ENCODE data around the gene MAD2L1. TPM values are rescaled to one million over a fixed set of nuclear protein-coding genes. Genes with fewer than 3 reads are reported as not detected.

The MAD2L1 gene
- total and polyA plus RNA-seq, 5 experiments from 2014 or later, result 8.7 to 19.2 (median 11.7) TPM

GRCh38 chr4:120053911-120054310, 12.7 kb downstream of the MAD2L1 start:
- no peaks in the 10 kb centered on the region for H3K27me3 Mint-ChIP-seq
- no peak overlapping the region for H3K27ac Mint-ChIP-seq
- H3K4me3 Mint-ChIP-seq, result no peak overlapping the region
- H3K36me3 Mint-ChIP-seq, result peaks cover 0 to 12% (median 0%) of the 10 kb centered on the region in 3 donors
- no peaks in the 10 kb centered on the region for H3K9me3 Mint-ChIP-seq
- peaks cover 2 to 5% (median 3%) of the 10 kb centered on the region in 4 donors for H3K4me1 Mint-ChIP-seq
- DNase-seq, result no peak
- ATAC-seq, result no peak
- POLR2A ChIA-PET, result no interaction called here

DNA sequence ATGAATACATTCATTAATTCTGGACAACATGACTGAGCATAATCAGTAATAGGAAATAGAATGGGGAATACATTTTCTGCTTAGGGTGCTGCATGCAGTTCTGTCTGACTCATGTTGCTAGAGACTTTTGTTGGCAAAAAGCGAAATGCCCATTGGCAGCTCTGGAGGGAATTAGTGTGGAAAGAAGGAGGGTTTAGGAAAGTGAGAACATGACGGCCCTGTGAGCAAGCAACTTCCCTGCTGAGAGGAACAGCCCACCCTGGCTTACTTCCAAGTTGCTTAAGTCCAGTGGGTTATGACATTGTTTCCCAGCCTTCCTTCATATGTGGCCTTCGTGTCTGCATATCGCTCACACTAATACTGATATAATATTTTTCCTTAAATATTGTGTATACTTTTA, 13.8 kb downstream of the MAD2L1 start:
- no peaks in the 10 kb centered on the region for H3K9me3 Mint-ChIP-seq
- no peak overlapping the region for H3K4me3 Mint-ChIP-seq
- ATAC-seq, result no peak
- H3K36me3 Mint-ChIP-seq, result peaks cover 0 to 2% (median 0%) of the 10 kb centered on the region in 3 donors
- no peaks in the 10 kb centered on the region for H3K27me3 Mint-ChIP-seq
- POLR2A ChIA-PET, result no interaction called here
- no peak for DNase-seq
- no peak overlapping the region for H3K27ac Mint-ChIP-seq
- peaks cover 2 to 5% (median 3%) of the 10 kb centered on the region in 4 donors for H3K4me1 Mint-ChIP-seq

GRCh38 chr4:120051253-120051652, 15.4 kb downstream of the MAD2L1 start:
- H3K36me3 Mint-ChIP-seq, result peaks cover 0 to 2% (median 0%) of the 10 kb centered on the region in 3 donors
- ATAC-seq, result no peak
- POLR2A ChIA-PET, result no interaction called here
- H3K27ac Mint-ChIP-seq, result no peak overlapping the region
- no peak for DNase-seq
- H3K27me3 Mint-ChIP-seq, result no peaks in the 10 kb centered on the region
- H3K9me3 Mint-ChIP-seq, result no peaks in the 10 kb centered on the region
- peaks cover 2 to 5% (median 3%) of the 10 kb centered on the region in 4 donors for H3K4me1 Mint-ChIP-seq
- no peak overlapping the region for H3K4me3 Mint-ChIP-seq

DNA sequence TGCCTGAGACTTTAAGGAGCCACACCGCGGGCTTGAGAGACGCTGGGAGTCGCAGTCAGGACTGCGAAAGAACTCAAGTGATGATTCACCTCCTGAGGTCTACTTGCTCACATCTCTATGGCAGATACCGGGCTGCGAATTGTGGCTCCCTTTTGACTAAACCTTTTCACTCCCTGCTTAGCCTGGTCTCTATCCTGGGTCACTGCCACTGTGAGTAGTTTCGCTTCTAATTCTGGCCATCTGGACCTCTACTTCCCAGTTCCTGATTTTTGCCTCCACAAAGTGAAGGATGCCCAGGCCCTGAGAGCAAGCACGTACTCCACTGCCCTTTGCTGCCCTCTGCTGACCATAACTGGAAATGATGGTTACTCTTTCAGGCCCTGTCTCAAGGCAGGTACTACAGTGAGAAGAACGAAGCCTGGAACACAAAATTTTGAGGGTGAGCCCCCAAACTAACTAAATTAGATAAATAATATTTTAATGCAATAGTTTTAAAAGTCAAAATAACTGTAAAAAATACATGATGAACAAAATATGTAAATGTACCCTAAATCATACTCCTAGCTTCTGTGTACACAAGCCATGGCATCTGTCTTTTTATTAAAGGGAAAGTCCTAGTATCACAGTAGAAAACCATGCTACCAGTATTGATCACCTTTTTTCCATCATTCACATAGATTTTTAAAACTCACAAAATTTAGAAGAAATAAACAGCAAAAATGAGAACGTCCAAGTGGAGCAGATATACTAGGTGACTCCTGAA, 16.7 kb downstream of the MAD2L1 start:
- DNase-seq (peak; percentile 37 to 81 (median 68)), ATAC-seq (peak; percentile 86 to 90)
- peaks cover 0 to under 1% (median 0%) of the 10 kb centered on the region in 3 donors for H3K36me3 Mint-ChIP-seq
- H3K9me3 Mint-ChIP-seq, result no peaks in the 10 kb centered on the region
- POLR2A ChIA-PET, result no interaction called here
- peaks cover 2 to 5% (median 2%) of the 10 kb centered on the region in 4 donors for H3K4me1 Mint-ChIP-seq
- no peak overlapping the region for H3K27ac Mint-ChIP-seq
- peak overlapping the region in 7 of 10 donors; percentile 24 to 79 (median 61) for H3K4me3 Mint-ChIP-seq
- H3K27me3 Mint-ChIP-seq, result peaks cover 0 to 3% (median 0%) of the 10 kb centered on the region in 5 donors

DNA sequence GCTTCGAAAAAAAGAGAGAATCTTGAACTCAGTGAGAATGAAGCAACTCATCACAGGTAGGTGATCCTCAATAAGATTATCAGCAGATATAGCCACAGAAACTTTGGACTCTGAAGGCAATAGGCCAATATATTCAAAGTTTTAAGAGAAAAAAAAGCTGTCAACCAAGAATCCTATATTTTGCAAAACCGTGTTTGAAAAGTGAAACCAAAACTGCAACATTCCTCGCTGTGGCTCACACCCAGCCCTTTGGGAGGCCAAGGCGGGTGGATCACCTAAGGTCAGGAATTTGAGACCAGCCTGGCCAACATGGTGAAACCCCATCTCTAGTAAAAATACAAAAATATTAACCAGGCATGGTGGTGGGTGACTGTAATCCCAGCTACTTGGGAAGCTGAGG, 22.8 kb downstream of the MAD2L1 start:
- Mint-ChIP-seq H3K36me3 (peaks cover 0 to 8% (median 8%) of the 10 kb centered on the region in 3 donors), H3K27ac (no peak overlapping the region)

DNA sequence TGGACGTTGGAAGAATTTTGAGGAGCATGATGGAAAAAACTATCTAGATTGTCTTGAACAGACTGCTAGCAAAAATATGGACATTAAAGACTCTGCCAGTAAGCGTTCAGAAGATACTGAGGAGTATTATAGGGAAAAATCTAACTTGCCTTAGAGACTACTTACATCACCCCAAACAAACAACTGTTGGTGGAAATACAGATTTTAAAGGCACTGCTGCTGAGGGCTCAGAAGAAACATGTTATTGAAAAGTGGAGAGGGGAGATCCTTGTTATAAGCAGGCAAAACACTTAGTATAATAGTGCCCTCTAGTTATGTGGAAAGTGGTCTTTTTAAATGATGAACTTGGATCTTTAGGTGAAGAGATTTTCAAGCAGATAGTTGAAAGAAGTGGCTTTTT, 29.2 kb downstream of the MAD2L1 start:
- Mint-ChIP-seq H3K27ac (no peak overlapping the region), H3K36me3 (no peaks in the 10 kb centered on the region), H3K9me3 (peaks cover 0 to 4% (median 0%) of the 10 kb centered on the region in 9 donors), H3K4me1 (no peaks in the 10 kb centered on the region), H3K4me3 (no peak overlapping the region), H3K27me3 (peaks cover 5 to 39% (median 18%) of the 10 kb centered on the region in 5 donors)
- POLR2A ChIA-PET, result no interaction called here
- DNase-seq (no peak), ATAC-seq (no peak)

More for the DNA sequence above, 22.8 kb downstream of the MAD2L1 start:
- Mint-ChIP-seq H3K27me3 (peaks cover 0 to 3% (median 0%) of the 10 kb centered on the region in 5 donors), H3K4me1 (no peaks in the 10 kb centered on the region), H3K4me3 (no peak overlapping the region), H3K9me3 (peaks cover 4 to 12% (median 6%) of the 10 kb centered on the region in 9 donors)
- POLR2A ChIA-PET, result no interaction called here
- DNase-seq (no peak), ATAC-seq (no peak)

GRCh38 chr4:120034913-120035312, 31.7 kb downstream of the MAD2L1 start:
- POLR2A ChIA-PET, result no interaction called here
- Mint-ChIP-seq H3K27me3 (peaks cover 12 to 51% (median 23%) of the 10 kb centered on the region in 5 donors), H3K27ac (no peak overlapping the region), H3K9me3 (no peaks in the 10 kb centered on the region), H3K36me3 (no peaks in the 10 kb centered on the region), H3K4me1 (no peaks in the 10 kb centered on the region), H3K4me3 (no peak overlapping the region)
- ATAC-seq, result no peak
- DNase-seq, result no peak

DNA sequence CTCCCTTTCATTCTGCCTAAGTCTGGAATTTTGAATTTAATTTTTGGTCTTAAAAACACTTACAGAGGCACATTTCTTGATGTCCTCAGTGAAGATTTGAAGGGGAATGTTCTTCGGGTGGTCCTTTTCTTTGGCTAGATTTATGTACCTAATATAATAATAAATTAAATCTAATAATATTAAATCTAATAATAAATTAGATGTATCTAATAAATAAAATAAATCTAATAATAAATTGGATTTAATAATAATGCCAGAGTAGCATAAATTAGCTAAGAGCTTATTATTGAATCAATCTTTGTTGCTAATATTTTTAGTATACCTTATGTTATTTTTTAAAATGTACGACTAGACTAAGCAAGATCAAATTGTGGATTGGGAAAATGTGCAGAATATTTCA, 39.8 kb downstream of the MAD2L1 start:
- Mint-ChIP-seq H3K27me3 (peaks cover 3 to 17% (median 11%) of the 10 kb centered on the region in 5 donors), H3K4me1 (no peaks in the 10 kb centered on the region), H3K27ac (no peak overlapping the region), H3K4me3 (no peak overlapping the region), H3K36me3 (no peaks in the 10 kb centered on the region), H3K9me3 (no peaks in the 10 kb centered on the region)
- ATAC-seq (no peak), DNase-seq (no peak)
- POLR2A ChIA-PET, result no interaction called here

- Mint-ChIP-seq H3K36me3 (no peaks in the 10 kb centered on the region), H3K27ac (no peak overlapping the region), H3K4me1 (no peaks in the 10 kb centered on the region), H3K27me3 (peaks cover 4 to 11% (median 8%) of the 10 kb centered on the region in 5 donors), H3K9me3 (no peaks in the 10 kb centered on the region), H3K4me3 (no peak overlapping the region)
- POLR2A ChIA-PET, result no interaction called here
- DNase-seq (no peak), ATAC-seq (no peak)
Measured at GRCh38 chr4:120025516-120025915, 41.1 kb downstream of the MAD2L1 start.

GRCh38 chr4:120018786-120019185, 47.9 kb downstream of the MAD2L1 start:
- no peak overlapping the region for H3K27ac Mint-ChIP-seq
- peaks cover 0 to 5% (median 0%) of the 10 kb centered on the region in 3 donors for H3K36me3 Mint-ChIP-seq
- DNase-seq (no peak), ATAC-seq (no peak)
- H3K4me3 Mint-ChIP-seq, result no peak overlapping the region
- peaks cover 9 to 47% (median 18%) of the 10 kb centered on the region in 5 donors for H3K27me3 Mint-ChIP-seq
- H3K4me1 Mint-ChIP-seq, result no peaks in the 10 kb centered on the region
- POLR2A ChIA-PET, result no interaction called here
- peaks cover 0 to 18% (median 2%) of the 10 kb centered on the region in 9 donors for H3K9me3 Mint-ChIP-seq

GRCh38 chr4:120017939-120018692, 48.5 kb downstream of the MAD2L1 start:
- peaks cover 11 to 44% (median 19%) of the 10 kb centered on the region in 5 donors for H3K27me3 Mint-ChIP-seq
- H3K27ac Mint-ChIP-seq, result no peak overlapping the region
- H3K4me1 Mint-ChIP-seq, result no peaks in the 10 kb centered on the region

GRCh38 chr4:120011725-120012124, 54.9 kb downstream of the MAD2L1 start:
- no peak overlapping the region for H3K4me3 Mint-ChIP-seq
- POLR2A ChIA-PET, result no interaction called here
- H3K36me3 Mint-ChIP-seq, result peaks cover 0 to 5% (median 0%) of the 10 kb centered on the region in 3 donors
- peaks cover 0 to 18% (median 2%) of the 10 kb centered on the region in 9 donors for H3K9me3 Mint-ChIP-seq
- H3K4me1 Mint-ChIP-seq, result no peaks in the 10 kb centered on the region
- H3K27me3 Mint-ChIP-seq, result peaks cover 5 to 39% (median 14%) of the 10 kb centered on the region in 5 donors
- no peak overlapping the region for H3K27ac Mint-ChIP-seq
- ATAC-seq (no peak), DNase-seq (no peak)

More at GRCh38 chr4:120017939-120018692, 48.5 kb downstream of the MAD2L1 start:
- DNase-seq (no peak), ATAC-seq (no peak)
- POLR2A ChIA-PET, result no interaction called here
- H3K9me3 Mint-ChIP-seq, result peaks cover 0 to 18% (median 2%) of the 10 kb centered on the region in 9 donors
- peaks cover 0 to 5% (median 0%) of the 10 kb centered on the region in 3 donors for H3K36me3 Mint-ChIP-seq
- H3K4me3 Mint-ChIP-seq, result no peak overlapping the region

GRCh38 chr4:120010646-120011045, 56.0 kb downstream of the MAD2L1 start:
- Mint-ChIP-seq H3K27me3 (peaks cover 5 to 28% (median 8%) of the 10 kb centered on the region in 5 donors), H3K4me3 (no peak overlapping the region), H3K27ac (no peak overlapping the region), H3K4me1 (no peaks in the 10 kb centered on the region), H3K9me3 (peaks cover 0 to 9% (median 1%) of the 10 kb centered on the region in 9 donors), H3K36me3 (peaks cover 0 to 5% (median 0%) of the 10 kb centered on the region in 3 donors)
- ATAC-seq (no peak), DNase-seq (no peak)
- POLR2A ChIA-PET, result no interaction called here
